GM19452 (cell line): Measurements from ENCODE around the gene WWC2.

Experiments
- ATAC-seq: cut with Tn5 transposase; IDR thresholded peaks from one replicate; pipeline ENCODE4 v1.9.1; 2021; ENCODE audit not compliant: unreplicated experiment

Gene WWC2

GRCh38 chr4:183349673-183350072 is 250.6 kb downstream of the WWC2 start:
- ATAC-seq = no peak

DNA sequence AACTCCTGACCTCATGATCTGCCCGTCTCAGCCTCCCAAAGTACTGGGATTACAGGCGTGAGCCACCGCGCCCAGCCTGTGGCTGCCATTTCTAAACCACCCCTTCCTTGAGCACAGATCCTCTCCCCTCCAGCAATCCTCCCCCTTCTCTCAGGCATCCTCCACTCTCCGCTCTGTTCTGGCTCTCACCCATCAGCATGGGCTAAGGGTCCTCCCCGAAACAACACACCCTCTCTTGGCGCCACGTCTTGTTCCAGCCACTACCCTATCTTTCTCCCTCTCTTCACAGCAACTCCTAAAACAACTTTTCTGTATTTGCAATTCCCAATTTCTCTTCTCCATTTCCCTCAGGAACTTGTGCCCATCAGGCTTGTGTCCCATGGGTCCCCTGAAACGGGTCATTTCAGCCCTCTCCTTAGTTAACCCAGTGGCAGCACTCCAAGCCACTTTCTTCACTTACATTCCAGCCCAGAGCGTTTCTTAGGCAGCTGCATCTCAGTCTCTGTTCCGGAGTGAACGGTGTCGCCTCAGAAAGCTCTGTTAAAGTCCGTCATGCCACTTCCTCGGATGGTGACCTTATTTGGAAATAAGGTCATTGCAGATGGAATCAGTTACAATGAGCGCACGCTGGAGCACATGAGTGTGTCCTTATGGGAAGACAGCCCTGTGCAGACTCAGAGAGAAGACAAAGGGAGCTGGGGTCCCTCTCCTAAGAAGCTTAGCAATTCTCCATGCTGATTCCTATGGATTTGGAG is 251.4 kb downstream of the WWC2 start:
- ATAC-seq = no peak

DNA sequence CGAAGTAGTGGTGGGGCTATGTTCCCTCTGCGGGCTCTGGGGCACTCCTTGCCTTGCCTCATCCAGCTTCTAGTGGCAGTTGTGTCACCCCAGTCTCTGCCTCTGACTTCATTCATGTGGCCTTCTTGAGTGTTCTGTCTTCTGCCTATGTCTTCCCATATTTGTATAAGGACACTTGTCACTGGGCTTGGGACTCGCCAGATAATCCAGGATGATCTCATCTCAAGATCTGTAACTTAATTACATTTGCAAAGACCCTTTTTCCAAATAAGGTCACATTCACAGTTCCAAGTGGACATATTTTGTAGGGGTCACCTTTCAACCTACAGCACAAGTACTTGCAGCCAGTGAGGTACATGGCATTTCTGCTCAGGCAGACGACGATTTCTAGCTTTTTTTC is 253.5 kb downstream of the WWC2 start:
- no peak for ATAC-seq

GRCh38 chr4:183353557-183353956 is 254.5 kb downstream of the WWC2 start:
- ATAC-seq = no peak

GRCh38 chr4:183354219-183354618 is 255.2 kb downstream of the WWC2 start:
- no peak for ATAC-seq

- no peak for ATAC-seq
These were observed 256.3 kb downstream of the WWC2 start for GRCh38 chr4:183355405-183355804.

GRCh38 chr4:183356173-183356830 is 257.2 kb downstream of the WWC2 start:
- ATAC-seq = no peak

DNA sequence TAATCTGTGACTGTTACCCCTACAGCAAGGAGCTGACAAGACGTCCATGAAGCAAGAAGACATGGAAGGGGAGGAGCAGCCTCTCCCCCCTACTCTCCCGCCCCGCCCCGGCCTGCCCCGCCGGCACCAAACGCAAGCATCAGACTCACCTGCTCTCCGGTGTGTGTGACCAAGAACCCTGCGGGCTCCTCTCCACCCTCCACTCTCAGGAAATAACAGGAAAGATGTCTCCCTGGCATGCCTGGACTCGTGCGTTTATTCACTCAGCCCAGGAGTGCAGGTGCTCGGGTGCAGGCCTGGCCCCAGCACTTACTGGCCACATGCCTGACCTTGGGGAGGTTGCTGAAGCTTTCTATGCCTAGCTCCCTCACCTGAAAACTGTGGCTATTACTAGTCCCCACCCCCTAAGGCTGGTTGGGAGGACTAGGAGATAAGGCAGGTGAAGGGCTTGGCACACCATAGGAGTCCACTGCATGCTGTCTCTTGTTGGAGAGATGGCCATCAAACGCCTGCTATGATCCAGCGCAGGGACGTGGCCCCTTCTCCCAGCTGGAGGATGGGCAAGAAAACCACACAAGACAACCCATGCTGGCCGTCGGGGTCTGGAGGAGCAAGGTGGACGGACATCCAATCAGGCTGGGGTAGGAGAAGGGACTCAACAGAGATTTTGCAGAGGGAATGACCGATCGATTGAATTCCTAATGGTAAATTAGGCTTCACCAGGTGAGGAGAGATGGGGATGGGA is 258.0 kb downstream of the WWC2 start:
- no peak for ATAC-seq

DNA sequence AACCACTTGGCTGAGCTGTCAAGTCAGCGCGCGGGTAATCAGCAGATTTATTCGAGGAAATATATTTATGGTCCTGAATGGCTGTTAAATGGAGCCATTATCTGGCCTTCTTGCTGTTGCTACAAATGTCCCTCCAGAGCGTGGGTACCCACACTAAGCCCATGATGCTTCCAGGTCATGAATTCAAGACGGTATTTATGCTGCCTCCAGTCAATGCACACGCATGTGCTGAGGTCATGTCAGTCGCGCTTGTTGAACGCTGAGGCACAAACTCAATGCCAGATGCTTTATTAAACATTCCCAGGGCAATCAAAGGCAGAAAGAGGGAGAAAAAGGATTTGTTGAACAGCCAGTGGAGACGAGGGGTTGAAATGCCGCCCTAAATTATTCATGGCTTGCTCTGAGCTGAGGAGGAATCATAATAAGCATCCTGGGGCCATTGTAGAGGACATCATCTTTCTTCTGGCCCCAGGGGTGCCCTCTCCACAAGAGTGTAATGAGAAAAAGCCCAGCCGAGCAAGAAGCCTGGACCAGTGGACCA is 259.2 kb downstream of the WWC2 start:
- no peak for ATAC-seq

GRCh38 chr4:183360161-183360919 is 261.3 kb downstream of the WWC2 start:
- no peak for ATAC-seq

DNA sequence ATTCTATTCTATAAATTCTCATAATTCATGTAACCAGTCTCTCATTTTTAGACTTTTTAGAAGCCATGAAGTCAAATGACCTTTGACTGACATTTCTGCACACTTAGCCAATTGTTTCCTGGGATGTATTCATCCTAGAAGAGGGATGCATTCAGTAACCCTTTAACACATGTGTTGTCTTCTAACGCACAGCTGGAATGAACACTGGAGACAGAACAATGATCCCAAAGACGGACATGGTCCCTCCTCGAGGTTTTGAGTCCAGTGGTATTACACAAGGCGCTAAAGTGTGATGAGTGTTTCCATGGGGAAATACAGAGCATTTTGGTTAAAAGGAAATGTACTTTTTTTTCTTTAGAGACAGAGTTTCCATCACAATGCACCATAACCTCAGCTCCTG is 263.0 kb downstream of the WWC2 start:
- ATAC-seq = no peak

DNA sequence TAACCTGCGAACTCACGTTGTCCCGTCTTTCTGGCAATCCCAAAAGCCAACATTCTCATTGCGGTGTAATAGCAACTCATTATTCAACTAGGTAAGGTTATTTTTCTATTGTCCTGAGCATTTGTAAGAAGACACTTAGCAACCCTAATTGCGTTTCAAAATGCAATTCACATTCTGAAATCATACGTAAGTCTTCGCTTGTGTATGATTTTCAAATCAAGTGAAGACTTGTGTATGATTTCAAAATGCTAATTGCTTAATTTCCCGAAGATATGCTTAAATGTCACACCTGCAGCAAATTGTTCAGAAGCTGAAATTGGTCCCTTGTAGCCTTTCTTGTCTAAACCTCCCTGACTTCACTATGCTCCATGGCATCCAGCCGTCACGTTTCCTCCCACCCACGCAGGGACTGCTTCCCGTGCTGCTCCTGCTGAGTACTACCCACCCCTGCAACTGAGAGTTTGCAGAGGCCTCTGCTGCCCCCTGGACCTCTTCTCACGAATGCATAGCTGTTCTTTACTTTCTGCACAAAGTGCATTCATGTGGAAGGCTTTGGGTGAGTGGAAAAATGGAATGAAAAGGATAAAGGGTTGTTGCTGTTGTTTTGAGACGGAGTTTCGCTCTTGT is 264.0 kb downstream of the WWC2 start:
- no peak for ATAC-seq

DNA sequence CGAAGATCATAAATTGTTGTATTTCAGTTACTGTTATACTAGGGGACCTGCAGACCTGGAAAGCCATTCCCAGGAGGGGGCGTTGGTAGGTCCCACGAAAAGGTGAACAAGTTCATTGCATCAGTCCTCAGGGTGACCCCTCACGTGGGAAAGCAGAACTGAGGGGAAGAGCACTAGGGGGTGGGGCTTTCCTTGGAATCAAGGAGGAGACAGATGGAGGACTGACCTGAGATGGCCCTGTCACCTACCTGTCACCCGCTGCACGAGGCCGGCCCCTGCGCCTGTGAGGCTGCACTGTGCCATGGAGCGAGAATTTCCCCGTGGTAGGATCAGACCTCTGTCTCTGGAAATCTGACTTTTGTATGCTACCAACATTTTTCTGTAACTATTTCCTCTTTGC is 265.0 kb downstream of the WWC2 start:
- no peak for ATAC-seq

DNA sequence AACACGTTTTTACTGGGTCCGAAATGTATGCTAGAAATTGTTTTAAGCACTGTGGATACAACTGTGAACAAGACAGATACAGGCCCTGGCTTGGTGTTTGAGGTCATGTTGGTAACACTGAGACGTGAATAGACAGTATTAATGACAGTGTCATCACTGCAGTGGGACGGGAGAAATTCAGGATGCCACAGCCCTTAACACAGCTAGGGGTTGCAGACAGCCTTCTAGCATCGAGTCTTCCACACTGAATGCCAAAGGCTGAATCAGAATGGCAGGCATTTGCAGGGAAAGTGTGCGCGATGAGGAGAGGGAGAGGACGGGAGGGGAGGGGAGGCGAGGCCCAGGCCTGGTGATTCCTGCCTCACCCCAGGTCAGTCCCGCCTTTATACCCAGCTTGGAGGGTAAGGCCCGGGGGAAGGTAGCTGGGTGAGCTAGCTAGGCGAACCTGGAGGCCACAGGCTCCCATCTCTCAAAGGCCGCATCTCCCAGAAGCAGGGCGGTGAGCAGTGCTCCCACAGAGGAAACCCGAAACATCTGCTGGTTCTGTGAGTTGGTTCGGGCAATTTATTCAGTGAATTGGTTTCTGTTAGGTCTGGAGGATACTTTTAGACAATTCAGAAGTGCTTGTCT is 267.3 kb downstream of the WWC2 start:
- no peak for ATAC-seq

- no peak for ATAC-seq
These were observed 270.0 kb downstream of the WWC2 start for GRCh38 chr4:183369073-183369472.
